ENCODE results near the gene USP21. TPM values are rescaled to one million over a fixed set of nuclear protein-coding genes. Genes with fewer than 3 reads are reported as not detected.

Gene USP21
- total and polyA plus RNA-seq, 2 of the 13 experiments (the other 11 are each of a cell fraction or from before 2014, with no cell fraction given): 10.1 to 33.1 TPM

GRCh38 chr1:161132410-161133219 is 26.7 kb upstream of the USP21 start, which contains the start of gene DEDD (continued):
- TF ChIP-seq ZBED4 (CRISPR knock-in tag; IDR thresholded peaks at IDR 0.05; ENCODE audit: borderline replicate concordance): no peak
- TF ChIP-seq HNRNPLL (IDR thresholded peaks at IDR 0.05; ENCODE audit: low read depth, low read length, poor library complexity, severe bottlenecking): peak; percentile 37
- no peak for TF ChIP-seq GLMP (CRISPR knock-in tag; IDR thresholded peaks at IDR 0.05; ENCODE audit: borderline replicate concordance)
- TF ChIP-seq ZNF282 (IDR thresholded peaks at IDR 0.05; ENCODE audit: partially characterized antibody): no peak
- no peak for TF ChIP-seq SIX4 (CRISPR knock-in tag; IDR thresholded peaks at IDR 0.05)
- peak; percentile 54; the same call in 1 of the 2 replicates for TF ChIP-seq BORCS8-MEF2B (CRISPR knock-in tag; IDR thresholded peaks at IDR 0.05)
- TF ChIP-seq EED (CRISPR knock-in tag; IDR thresholded peaks at IDR 0.05): 0 out of 2 replicates have a peak, but pooled peaks have one; percentile 44
- TF ChIP-seq ZNF879 (CRISPR knock-in tag; IDR thresholded peaks at IDR 0.05): 0 out of 2 replicates have a peak, but pooled peaks have one; percentile 31
- no peak for TF ChIP-seq ZNF784 (CRISPR knock-in tag; IDR thresholded peaks at IDR 0.05; ENCODE audit: borderline replicate concordance)
- 0 out of 2 replicates have a peak, but pooled peaks have one; percentile 39 for TF ChIP-seq ZNF713 (CRISPR knock-in tag; IDR thresholded peaks at IDR 0.05)
- no peak for TF ChIP-seq GPN1 (CRISPR knock-in tag; IDR thresholded peaks at IDR 0.05; ENCODE audit: borderline replicate concordance)
- TF ChIP-seq LBX2 (CRISPR knock-in tag; IDR thresholded peaks at IDR 0.05; ENCODE audit: borderline replicate concordance): no peak
- no peak for TF ChIP-seq NR1H2 (CRISPR knock-in tag; IDR thresholded peaks at IDR 0.05; ENCODE audit: borderline replicate concordance, low read depth)
- no peak for TF ChIP-seq ZC3H13 (CRISPR knock-in tag; IDR thresholded peaks at IDR 0.05)
- TF ChIP-seq THRA (CRISPR knock-in tag; IDR thresholded peaks at IDR 0.05; ENCODE audit: borderline replicate concordance): no peak
- peak; percentile 43; the same call in 1 of the 2 replicates for TF ChIP-seq THAP7 (CRISPR knock-in tag; IDR thresholded peaks at IDR 0.05)
- TF ChIP-seq SMARCE1 (IDR thresholded peaks at IDR 0.05; ENCODE audit: borderline replicate concordance): no peak
- TF ChIP-seq ZNF567 (CRISPR knock-in tag; IDR thresholded peaks at IDR 0.05; ENCODE audit: borderline replicate concordance): no peak
- no peak; the same call in 1 of the 2 replicates for TF ChIP-seq SAFB2 (CRISPR knock-in tag; IDR thresholded peaks at IDR 0.05; ENCODE audit: borderline replicate concordance, low read depth)
- peak; percentile 75 for TF ChIP-seq ELF1 (CRISPR knock-in tag; IDR thresholded peaks at IDR 0.05)
